GM21786 (cell line): ENCODE data around the gene LORICRIN.

Source experiments
- ATAC-seq: cut with Tn5 transposase; IDR thresholded peaks from one replicate; pipeline ENCODE4 v1.9.1; 2021; ENCODE audit not compliant: unreplicated experiment

The LORICRIN gene

GRCh38 chr1:153248176-153248879 is 11.2 kb upstream of the LORICRIN start:
- ATAC-seq, result no peak

GRCh38 chr1:153250166-153250565 is 9.3 kb upstream of the LORICRIN start:
- no peak for ATAC-seq

GRCh38 chr1:153251087-153251486 is 8.4 kb upstream of the LORICRIN start:
- no peak for ATAC-seq

GRCh38 chr1:153251562-153251961 is 7.9 kb upstream of the LORICRIN start:
- ATAC-seq, result no peak

- ATAC-seq, result no peak
These were observed 7.5 kb upstream of the LORICRIN start for GRCh38 chr1:153251988-153252387.

- no peak for ATAC-seq
These were observed 6.4 kb upstream of the LORICRIN start for GRCh38 chr1:153253076-153253475.

- peak; percentile 85 for ATAC-seq
These were observed 5.8 kb upstream of the LORICRIN start for GRCh38 chr1:153253693-153254092.

- ATAC-seq, result peak; percentile 45
These were observed 1.2 kb downstream of the LORICRIN start for GRCh38 chr1:153260585-153261280.

- no peak for ATAC-seq
These were observed 2.0 kb downstream of the LORICRIN start for GRCh38 chr1:153261281-153262069.

GRCh38 chr1:153262070-153262366 is 2.5 kb downstream of the LORICRIN start:
- ATAC-seq, result no peak

- ATAC-seq, result no peak
These were observed 3.1 kb downstream of the LORICRIN start for GRCh38 chr1:153262462-153263157.

- ATAC-seq, result no peak
These were observed 6.0 kb downstream of the LORICRIN start for GRCh38 chr1:153265457-153265856.

- ATAC-seq, result no peak
These were observed 12.2 kb downstream of the LORICRIN start for GRCh38 chr1:153271711-153272110.

GRCh38 chr1:153272186-153272585 is 12.7 kb downstream of the LORICRIN start:
- ATAC-seq, result no peak

GRCh38 chr1:153277852-153278251 is 18.4 kb downstream of the LORICRIN start:
- peak; percentile 68 for ATAC-seq

GRCh38 chr1:153288634-153289275 is 29.3 kb downstream of the LORICRIN start:
- ATAC-seq, result no peak

GRCh38 chr1:153291514-153291913 is 32.0 kb downstream of the LORICRIN start:
- ATAC-seq, result peak; percentile 45

- no peak for ATAC-seq
These were observed 32.7 kb downstream of the LORICRIN start for GRCh38 chr1:153292185-153292584.

GRCh38 chr1:153292740-153293479 is 33.4 kb downstream of the LORICRIN start:
- no peak for ATAC-seq

GRCh38 chr1:153293480-153293775 is 33.9 kb downstream of the LORICRIN start:
- no peak for ATAC-seq
